ENCODE data around the gene ADAM12. TPM values are rescaled to one million over a fixed set of nuclear protein-coding genes. Genes with fewer than 3 reads are reported as not detected.

ADAM12 gene
- total RNA-seq, 1 experiment from 2014 or later = not detected

DNA sequence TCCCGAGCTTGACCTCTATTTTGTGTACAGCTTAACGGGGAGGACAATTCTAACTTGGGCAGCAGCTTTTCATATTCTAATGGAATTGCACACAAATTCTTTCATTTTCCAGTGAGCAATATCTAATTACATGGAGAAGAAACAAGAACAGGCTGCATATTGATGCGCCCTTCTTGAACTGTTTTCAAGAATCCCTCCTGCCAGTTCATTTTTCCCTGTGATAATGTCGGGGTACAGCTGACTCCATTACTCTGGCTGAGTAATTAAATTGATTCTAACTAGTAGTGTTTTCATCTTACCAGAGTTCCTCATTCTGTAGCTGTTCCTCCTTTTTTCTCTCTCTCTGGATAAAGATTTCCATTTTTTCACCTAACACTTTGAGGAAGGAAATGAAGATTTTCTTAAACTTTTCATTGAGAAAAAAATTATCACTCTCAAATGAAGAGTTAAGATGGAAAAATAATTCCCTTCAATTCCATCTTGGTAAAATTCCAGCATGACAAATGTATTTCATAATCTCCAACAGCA lies 301.1 kb downstream of the ADAM12 start:
- RAD21 ChIA-PET (ENCODE audit: low non-redundant PET in 1 of 2, low total read pairs in 2 of 2, uncharacterized antibody in 2 of 2, unreplicated experiment in 2 of 2) = no interaction called here
- ATAC-seq (no peak), DNase-seq (ENCODE audit: low read depth, low spot score) (no peak)
- Histone ChIP-seq H3K27me3 (ENCODE audit: insufficient read depth, low read length) (peaks cover 3% of the 10 kb centered on the region; the same call in 1 of the 2 replicates), H4K20me1 (ENCODE audit: insufficient read depth) (no peaks in the 10 kb centered on the region), H3K9me3 (ENCODE audit: control insufficient read depth in 1 of 2, insufficient read depth in 1 of 2, low read depth in 1 of 2, low read length in 2 of 2) (no peaks in the 10 kb centered on the region), H3K9ac (ENCODE audit: low read length) (no peak overlapping the region), H3K27ac (ENCODE audit: low read depth, low read length) (no peak overlapping the region), H3K36me3 (ENCODE audit: control insufficient read depth in 1 of 2, insufficient read depth in 2 of 2, low read length in 2 of 2) (no peaks in the 10 kb centered on the region), H3K79me2 (ENCODE audit: insufficient read depth, low read length) (no peaks in the 10 kb centered on the region), H3K4me2 (ENCODE audit: low read length) (no peak overlapping the region), H3K4me3 (replicated peaks in 1 of 2; ENCODE audit: low read depth in 1 of 2, low read length in 2 of 2) (no peak overlapping the region), H2AFZ (ENCODE audit: low read depth, low read length, poor library complexity, severe bottlenecking) (no peak overlapping the region), H3K4me1 (ENCODE audit: control insufficient read depth in 1 of 2, insufficient read depth in 2 of 2, low read length in 2 of 2) (no peaks in the 10 kb centered on the region; a peak in 1 of 4 replicates), H3K9me2 (ENCODE audit: insufficient read depth) (no peaks in the 10 kb centered on the region)
- TF ChIP-seq, protein P1, sequence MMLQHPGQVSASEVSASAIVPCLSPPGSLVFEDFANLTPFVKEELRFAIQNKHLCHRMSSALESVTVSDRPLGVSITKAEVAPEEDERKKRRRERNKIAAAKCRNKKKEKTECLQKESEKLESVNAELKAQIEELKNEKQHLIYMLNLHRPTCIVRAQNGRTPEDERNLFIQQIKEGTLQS (IDR thresholded peaks at IDR 0.05) = no peak
- BruUV-seq (replicated peaks) = no TSS peak
- intact Hi-C loops (cut with micrococcal nuclease) = no loop called here
- CTCF ChIA-PET = no interaction called here
- POLR2A ChIA-PET = no interaction called here

DNA sequence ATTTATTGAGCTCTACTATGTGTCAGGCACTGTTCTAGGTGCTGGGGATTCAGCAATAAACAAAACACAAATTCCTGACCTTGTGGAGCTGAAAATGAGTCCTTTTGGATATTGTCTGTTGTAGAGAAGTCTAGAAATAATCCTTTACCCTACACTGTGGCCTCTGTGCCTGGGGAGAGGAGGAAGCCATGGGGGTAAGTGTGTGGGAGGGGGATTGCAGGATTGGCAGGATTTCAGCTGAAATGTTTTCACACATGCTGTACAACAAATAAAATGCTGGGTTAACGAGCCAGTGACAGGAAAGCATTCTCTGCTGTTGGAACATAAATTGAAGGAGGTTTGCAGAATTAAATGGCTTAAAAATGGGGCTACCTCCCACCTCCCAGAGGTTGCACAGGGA lies 302.5 kb downstream of the ADAM12 start:
- H3K27me3 ChIP-seq (ENCODE audit: insufficient read depth, low read length) = peaks cover 15% of the 10 kb centered on the region
- intact Hi-C loops (cut with micrococcal nuclease) = no loop called here
- H2AFZ ChIP-seq (ENCODE audit: low read depth, low read length, poor library complexity, severe bottlenecking) = no peak overlapping the region
- no peak overlapping the region for H3K4me2 ChIP-seq (ENCODE audit: low read length)
- BruUV-seq (replicated peaks) = no TSS peak
- ATAC-seq (no peak), DNase-seq (ENCODE audit: low read depth, low spot score) (no peak)
- H3K9me2 ChIP-seq (ENCODE audit: insufficient read depth) = no peaks in the 10 kb centered on the region
- no peak overlapping the region for H3K27ac ChIP-seq (ENCODE audit: low read depth, low read length)
- TF ChIP-seq, protein P2, sequence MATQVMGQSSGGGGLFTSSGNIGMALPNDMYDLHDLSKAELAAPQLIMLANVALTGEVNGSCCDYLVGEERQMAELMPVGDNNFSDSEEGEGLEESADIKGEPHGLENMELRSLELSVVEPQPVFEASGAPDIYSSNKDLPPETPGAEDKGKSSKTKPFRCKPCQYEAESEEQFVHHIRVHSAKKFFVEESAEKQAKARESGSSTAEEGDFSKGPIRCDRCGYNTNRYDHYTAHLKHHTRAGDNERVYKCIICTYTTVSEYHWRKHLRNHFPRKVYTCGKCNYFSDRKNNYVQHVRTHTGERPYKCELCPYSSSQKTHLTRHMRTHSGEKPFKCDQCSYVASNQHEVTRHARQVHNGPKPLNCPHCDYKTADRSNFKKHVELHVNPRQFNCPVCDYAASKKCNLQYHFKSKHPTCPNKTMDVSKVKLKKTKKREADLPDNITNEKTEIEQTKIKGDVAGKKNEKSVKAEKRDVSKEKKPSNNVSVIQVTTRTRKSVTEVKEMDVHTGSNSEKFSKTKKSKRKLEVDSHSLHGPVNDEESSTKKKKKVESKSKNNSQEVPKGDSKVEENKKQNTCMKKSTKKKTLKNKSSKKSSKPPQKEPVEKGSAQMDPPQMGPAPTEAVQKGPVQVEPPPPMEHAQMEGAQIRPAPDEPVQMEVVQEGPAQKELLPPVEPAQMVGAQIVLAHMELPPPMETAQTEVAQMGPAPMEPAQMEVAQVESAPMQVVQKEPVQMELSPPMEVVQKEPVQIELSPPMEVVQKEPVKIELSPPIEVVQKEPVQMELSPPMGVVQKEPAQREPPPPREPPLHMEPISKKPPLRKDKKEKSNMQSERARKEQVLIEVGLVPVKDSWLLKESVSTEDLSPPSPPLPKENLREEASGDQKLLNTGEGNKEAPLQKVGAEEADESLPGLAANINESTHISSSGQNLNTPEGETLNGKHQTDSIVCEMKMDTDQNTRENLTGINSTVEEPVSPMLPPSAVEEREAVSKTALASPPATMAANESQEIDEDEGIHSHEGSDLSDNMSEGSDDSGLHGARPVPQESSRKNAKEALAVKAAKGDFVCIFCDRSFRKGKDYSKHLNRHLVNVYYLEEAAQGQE (IDR thresholded peaks at IDR 0.05; ENCODE audit: low read depth) = no peak
- TF ChIP-seq, protein P3, sequence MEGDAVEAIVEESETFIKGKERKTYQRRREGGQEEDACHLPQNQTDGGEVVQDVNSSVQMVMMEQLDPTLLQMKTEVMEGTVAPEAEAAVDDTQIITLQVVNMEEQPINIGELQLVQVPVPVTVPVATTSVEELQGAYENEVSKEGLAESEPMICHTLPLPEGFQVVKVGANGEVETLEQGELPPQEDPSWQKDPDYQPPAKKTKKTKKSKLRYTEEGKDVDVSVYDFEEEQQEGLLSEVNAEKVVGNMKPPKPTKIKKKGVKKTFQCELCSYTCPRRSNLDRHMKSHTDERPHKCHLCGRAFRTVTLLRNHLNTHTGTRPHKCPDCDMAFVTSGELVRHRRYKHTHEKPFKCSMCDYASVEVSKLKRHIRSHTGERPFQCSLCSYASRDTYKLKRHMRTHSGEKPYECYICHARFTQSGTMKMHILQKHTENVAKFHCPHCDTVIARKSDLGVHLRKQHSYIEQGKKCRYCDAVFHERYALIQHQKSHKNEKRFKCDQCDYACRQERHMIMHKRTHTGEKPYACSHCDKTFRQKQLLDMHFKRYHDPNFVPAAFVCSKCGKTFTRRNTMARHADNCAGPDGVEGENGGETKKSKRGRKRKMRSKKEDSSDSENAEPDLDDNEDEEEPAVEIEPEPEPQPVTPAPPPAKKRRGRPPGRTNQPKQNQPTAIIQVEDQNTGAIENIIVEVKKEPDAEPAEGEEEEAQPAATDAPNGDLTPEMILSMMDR (IDR thresholded peaks at IDR 0.05 in 2 of 3, conservative IDR thresholded peaks at IDR 0.05 in 1 of 3; ENCODE audit: borderline replicate concordance in 1 of 3, insufficient read depth in 1 of 3, low read depth in 2 of 3, low read length in 2 of 3) = no peak
- ChIA-PET RAD21 (ENCODE audit: low non-redundant PET in 1 of 2, low total read pairs in 2 of 2, uncharacterized antibody in 2 of 2, unreplicated experiment in 2 of 2) (no interaction called here), CTCF (no interaction called here), POLR2A (no interaction called here)
- no peaks in the 10 kb centered on the region for H3K79me2 ChIP-seq (ENCODE audit: insufficient read depth, low read length)
- H3K9me3 ChIP-seq (ENCODE audit: control insufficient read depth in 1 of 2, insufficient read depth in 1 of 2, low read depth in 1 of 2, low read length in 2 of 2) = no peaks in the 10 kb centered on the region
- H3K4me3 ChIP-seq (replicated peaks in 1 of 2; ENCODE audit: low read depth in 1 of 2, low read length in 2 of 2) = no peak overlapping the region
- no peak overlapping the region for H3K9ac ChIP-seq (ENCODE audit: low read length)
- H3K4me1 ChIP-seq (ENCODE audit: control insufficient read depth in 1 of 2, insufficient read depth in 2 of 2, low read length in 2 of 2) = no peaks in the 10 kb centered on the region
- no peaks in the 10 kb centered on the region for H3K36me3 ChIP-seq (ENCODE audit: control insufficient read depth in 1 of 2, insufficient read depth in 2 of 2, low read length in 2 of 2)
- no peaks in the 10 kb centered on the region for H4K20me1 ChIP-seq (ENCODE audit: insufficient read depth)
